Stomach (tissue), 4 donors: ENCODE measurements around the gene ARID1B.

Source experiments
- CTCF ChIP-seq, 7 experiments: fragments of 450-650 bp in 4 of 7; fragments of 200-600 bp in 3 of 7; sonication (generic) in 3 of 7; IDR thresholded peaks; one replicate each; pipeline ENCODE4 v1.5.1; 2016 to 2019; ENCODE audit warnings: antibody characterized with exemption in 7 of 7, control low read depth in 2 of 7, mild to moderate bottlenecking in 1 of 7
- POLR2A ChIP-seq, 4 donors: fragments of 450-650 bp; IDR thresholded peaks; one replicate each; pipeline ENCODE4 v1.6.1; 2016; ENCODE audit warnings: antibody characterized with exemption in 4 of 4, control low read depth in 2 of 4, mild to moderate bottlenecking in 1 of 4, moderate library complexity in 1 of 4
- POLR2AphosphoS5 ChIP-seq, 3 donors: sonication (generic); formaldehyde crosslinking; IDR thresholded peaks; one replicate each; pipeline ENCODE4 v1.6.1; 2016; ENCODE audit warnings: antibody characterized with exemption in 3 of 3

GRCh38 chr6:156976216-156977127 is 199.3 kb downstream of the ARID1B start:
- TF ChIP-seq CTCF (IDR thresholded peaks at IDR 0.05) (no peak), POLR2AphosphoS5 (IDR thresholded peaks at IDR 0.05) (no peak), POLR2A (IDR thresholded peaks at IDR 0.05) (no peak)
